Kidney epithelial cell (primary cell): ENCODE results near the gene WRAP73. TPM values are rescaled to one million over a fixed set of nuclear protein-coding genes. Genes with fewer than 3 reads are reported as not detected.

Source experiments
- DNase-seq: peaks from one replicate; pipeline ENCODE4 v3.0.0-alpha.2; 2010; ENCODE audit warnings: low read depth
- H3K27me3 ChIP-seq: 2 replicates; pipeline ENCODE4 v1.6.0; 2011; ENCODE audit warnings: low read length; ENCODE audit not compliant: control insufficient read depth, insufficient read depth
- H3K36me3 ChIP-seq: 2 replicates; pipeline ENCODE4 v1.5.1; 2011; ENCODE audit warnings: low read length; ENCODE audit not compliant: control insufficient read depth, insufficient read depth
- H3K4me3 ChIP-seq: 2 replicates; pipeline ENCODE4 v1.5.1; 2011; ENCODE audit warnings: low read depth, mild to moderate bottlenecking, control low read depth, low read length
- total RNA-seq: library from RNA; depleted of rRNA; stranded (reverse); fragments of >200 nt; gene quantifications from 2 replicates; pipeline ENCODE4 v1.2.3, GENCODE V29; 2015
- TF ChIP-seq, protein P1 (sequence below): IDR thresholded peaks from 2 replicates; pipeline ENCODE4 v1.5.1; 2011; ENCODE audit warnings: mild to moderate bottlenecking, moderate library complexity, low read length, control low read depth, inconsistent platforms; ENCODE audit not compliant: insufficient read depth, poor library complexity, severe bottlenecking

WRAP73 gene
- total RNA-seq, 1 donor from 2014 or later, result 35.2 TPM

DNA sequence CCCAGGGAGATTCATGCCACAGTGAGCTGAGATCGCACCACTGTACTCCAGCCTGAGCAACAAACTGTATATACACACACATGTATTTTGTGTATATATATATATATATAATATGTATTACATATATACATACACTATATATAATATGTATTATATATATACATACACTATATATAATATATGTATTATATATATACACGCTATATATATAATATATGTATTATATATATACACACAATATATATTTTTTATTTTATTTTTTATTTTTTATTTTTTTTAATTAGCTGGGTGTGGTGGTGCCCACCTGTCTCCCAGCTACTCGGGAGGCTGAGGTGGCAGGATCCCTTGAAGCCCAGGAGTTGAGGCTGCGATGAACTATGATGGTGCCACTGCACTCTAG lies 11.7 kb upstream of the WRAP73 start:
- no peak for DNase-seq
- peaks cover 10% of the 10 kb centered on the region for H3K27me3 ChIP-seq
- no peaks in the 10 kb centered on the region for H3K36me3 ChIP-seq
- TF ChIP-seq, protein P1, sequence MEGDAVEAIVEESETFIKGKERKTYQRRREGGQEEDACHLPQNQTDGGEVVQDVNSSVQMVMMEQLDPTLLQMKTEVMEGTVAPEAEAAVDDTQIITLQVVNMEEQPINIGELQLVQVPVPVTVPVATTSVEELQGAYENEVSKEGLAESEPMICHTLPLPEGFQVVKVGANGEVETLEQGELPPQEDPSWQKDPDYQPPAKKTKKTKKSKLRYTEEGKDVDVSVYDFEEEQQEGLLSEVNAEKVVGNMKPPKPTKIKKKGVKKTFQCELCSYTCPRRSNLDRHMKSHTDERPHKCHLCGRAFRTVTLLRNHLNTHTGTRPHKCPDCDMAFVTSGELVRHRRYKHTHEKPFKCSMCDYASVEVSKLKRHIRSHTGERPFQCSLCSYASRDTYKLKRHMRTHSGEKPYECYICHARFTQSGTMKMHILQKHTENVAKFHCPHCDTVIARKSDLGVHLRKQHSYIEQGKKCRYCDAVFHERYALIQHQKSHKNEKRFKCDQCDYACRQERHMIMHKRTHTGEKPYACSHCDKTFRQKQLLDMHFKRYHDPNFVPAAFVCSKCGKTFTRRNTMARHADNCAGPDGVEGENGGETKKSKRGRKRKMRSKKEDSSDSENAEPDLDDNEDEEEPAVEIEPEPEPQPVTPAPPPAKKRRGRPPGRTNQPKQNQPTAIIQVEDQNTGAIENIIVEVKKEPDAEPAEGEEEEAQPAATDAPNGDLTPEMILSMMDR, result no peak
- no peak overlapping the region for H3K4me3 ChIP-seq

- Histone ChIP-seq H3K36me3 (no peaks in the 10 kb centered on the region), H3K27me3 (peaks cover 16% of the 10 kb centered on the region), H3K4me3 (no peak overlapping the region)
- no peak for DNase-seq
- TF ChIP-seq, protein P1, result no peak
These were observed 10.8 kb upstream of the WRAP73 start for GRCh38 chr1:3660704-3661103.

DNA sequence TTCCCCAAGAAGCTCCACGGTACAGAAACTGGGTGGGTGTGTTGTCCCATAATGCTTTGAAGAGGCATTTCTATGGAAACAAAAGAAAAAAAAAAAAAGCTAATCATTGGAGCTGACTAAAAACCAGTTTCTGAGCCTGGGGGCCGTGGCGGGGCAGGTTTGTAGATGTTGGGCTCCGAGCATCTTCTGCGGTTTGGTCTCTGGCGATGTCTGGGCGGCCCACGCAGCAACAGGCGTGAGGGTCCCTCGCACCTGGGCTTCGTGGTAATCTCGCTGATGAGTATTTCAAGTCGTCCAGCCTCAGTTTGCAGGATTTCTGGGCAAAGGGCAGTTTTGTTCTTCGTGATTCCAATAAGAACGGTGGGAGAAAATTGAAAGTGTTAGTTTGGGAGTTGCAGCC lies 9.2 kb upstream of the WRAP73 start:
- no peak overlapping the region for H3K4me3 ChIP-seq
- no peaks in the 10 kb centered on the region for H3K36me3 ChIP-seq
- H3K27me3 ChIP-seq, result peaks cover 32% of the 10 kb centered on the region

DNA sequence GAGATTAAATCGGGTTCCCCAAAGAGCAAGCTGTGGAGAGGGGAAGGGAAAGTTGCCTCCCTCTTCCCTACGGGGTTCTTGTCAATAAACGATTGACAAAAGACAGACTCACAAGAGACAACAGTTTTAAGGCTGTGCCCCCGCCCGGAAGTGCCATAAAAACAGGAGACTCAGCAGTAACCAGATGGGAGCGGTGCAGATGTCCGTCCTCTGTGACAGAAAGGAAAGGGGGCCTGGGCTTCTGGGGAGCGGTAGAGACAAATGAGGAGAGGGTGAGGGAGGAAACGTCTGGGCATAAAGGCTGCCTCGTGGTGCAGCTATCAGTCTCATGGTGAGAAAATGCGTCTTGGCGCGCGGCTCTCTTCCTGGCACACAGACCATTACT lies 8.3 kb upstream of the WRAP73 start:
- Histone ChIP-seq H3K36me3 (no peaks in the 10 kb centered on the region), H3K27me3 (peaks cover 40% of the 10 kb centered on the region), H3K4me3 (no peak overlapping the region)
- TF ChIP-seq, protein P1, result no peak
- DNase-seq, result no peak

More for the DNA sequence above, 9.2 kb upstream of the WRAP73 start:
- TF ChIP-seq, protein P1, result no peak
- DNase-seq, result no peak

- peaks cover 45% of the 10 kb centered on the region for H3K27me3 ChIP-seq
- TF ChIP-seq, protein P1, result no peak
- no peaks in the 10 kb centered on the region for H3K36me3 ChIP-seq
- DNase-seq, result no peak
- H3K4me3 ChIP-seq, result no peak overlapping the region
These were observed 7.8 kb upstream of the WRAP73 start for GRCh38 chr1:3657578-3658230.

- Histone ChIP-seq H3K4me3 (no peak overlapping the region), H3K27me3 (peaks cover 50% of the 10 kb centered on the region), H3K36me3 (no peaks in the 10 kb centered on the region)
- DNase-seq, result no peak
- TF ChIP-seq, protein P1, result no peak
These were observed 7.2 kb upstream of the WRAP73 start for GRCh38 chr1:3657096-3657475.
